ENCODE data around the gene DAB2IP.
"Not testable (repeated sequence)": the region's sequence is repeated elsewhere in the genome, so short reads cannot be mapped to it uniquely, and the experiment has no call there.

DAB2IP gene

DNA sequence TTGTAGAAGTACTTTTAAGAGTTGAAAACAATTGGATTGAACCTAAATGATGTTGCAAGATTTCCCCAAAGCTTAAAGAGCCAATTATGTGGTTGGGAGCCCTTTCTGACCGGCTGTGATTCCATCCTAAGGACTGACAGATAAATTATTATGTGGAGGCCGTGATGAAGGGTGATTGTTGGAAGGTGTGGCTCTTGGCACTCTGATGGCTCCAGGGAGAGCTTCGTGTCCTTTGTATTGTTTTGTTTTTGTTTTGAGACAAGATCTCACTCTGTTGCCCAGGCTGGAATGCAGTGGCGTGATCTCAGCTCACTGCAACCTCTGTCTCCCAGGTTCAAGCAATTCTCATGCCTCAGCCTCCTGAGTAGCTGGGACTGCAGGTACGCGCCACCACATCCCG, 32.5 kb upstream of the DAB2IP start:
- H3K9me3 ChIP-seq (ENCODE audit: control extremely low read depth in 1 of 5, control insufficient read depth in 4 of 5, insufficient read depth in 2 of 5, low read depth in 1 of 5, low read length in 4 of 5); H3K36me3 ChIP-seq (ENCODE audit: control insufficient read depth in 4 of 4, insufficient read depth in 4 of 4, low read length in 3 of 4); H3K4me3 ChIP-seq (ENCODE audit: control insufficient read depth in 1 of 7, extremely low read depth in 1 of 7, insufficient read depth in 4 of 7, low read depth in 2 of 7, low read length in 6 of 7); H3K27me3 ChIP-seq (replicated peaks in 2 of 5; ENCODE audit: control insufficient read depth in 4 of 5, insufficient read depth in 5 of 5, low read length in 4 of 5); H3K27ac ChIP-seq (ENCODE audit: insufficient read depth in 1 of 2, low read depth in 1 of 2, low read length in 2 of 2, poor library complexity in 1 of 2, severe bottlenecking in 2 of 2); DNase-seq; POLR2A ChIA-PET: not testable (repeated sequence)
- CTCF ChIA-PET = interaction anchor here (1.2 to 7.7 kb wide), 11 partner anchors 9 to 74 kb away, joined by 3 to 76 read pairs (median 4); no protein-coding TSS in a partner anchor
- H3K4me1 ChIP-seq (ENCODE audit: control extremely low read depth in 1 of 4, control insufficient read depth in 4 of 4, insufficient read depth in 4 of 4, low read length in 3 of 4) = peaks cover 2 to 13% (median 7%) of the 10 kb centered on the region in 4 experiments
- WGBS (ENCODE audit: insufficient coverage) = 94% methylated on average over 6 of the region's 7 CpGs

DNA sequence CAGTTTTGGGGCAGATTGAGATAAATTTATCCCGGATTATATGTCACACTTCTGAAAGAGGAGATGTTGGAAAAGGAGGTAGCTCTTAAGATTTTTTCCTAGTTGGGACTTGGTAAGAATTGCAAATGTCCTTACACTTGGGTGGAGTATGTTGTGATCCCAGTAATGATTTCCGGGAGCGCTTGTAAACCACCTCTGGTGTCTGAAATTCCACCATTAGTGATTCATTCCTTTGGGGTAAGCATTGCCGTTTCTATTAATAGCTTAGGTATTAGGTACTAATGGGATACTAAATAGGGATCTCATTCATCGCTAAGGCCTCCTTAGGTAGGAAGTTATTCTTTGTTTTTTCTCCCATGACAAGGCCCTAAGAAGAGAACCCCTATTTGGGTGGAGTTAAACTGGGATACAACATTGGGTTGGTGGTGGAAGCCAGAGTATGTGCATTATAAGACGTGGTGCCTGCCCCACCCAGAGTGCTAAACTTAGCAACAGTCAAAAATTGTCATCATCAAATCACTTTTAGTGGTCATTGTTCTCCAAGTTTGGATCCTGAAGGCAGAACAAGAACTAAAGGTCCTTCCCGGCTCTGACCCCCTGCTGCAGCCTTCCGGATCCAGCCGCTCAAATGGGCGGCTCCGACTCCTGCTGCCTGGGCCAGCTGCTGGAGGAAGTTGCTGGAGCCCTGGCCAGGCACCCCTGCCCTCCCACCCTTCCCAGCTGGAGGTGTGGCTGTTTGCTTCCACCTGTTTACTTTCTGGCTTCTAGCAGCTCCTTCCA, 31.7 kb upstream of the DAB2IP start:
- Histone ChIP-seq H3K27me3 (replicated peaks in 2 of 5; ENCODE audit: control insufficient read depth in 4 of 5, insufficient read depth in 5 of 5, low read length in 4 of 5) (no peaks in the 10 kb centered on the region), H3K27ac (ENCODE audit: insufficient read depth in 1 of 2, low read depth in 1 of 2, low read length in 2 of 2, poor library complexity in 1 of 2, severe bottlenecking in 2 of 2) (no peak overlapping the region), H3K4me1 (ENCODE audit: control extremely low read depth in 1 of 4, control insufficient read depth in 4 of 4, insufficient read depth in 4 of 4, low read length in 3 of 4) (peaks cover 0 to 10% (median 5%) of the 10 kb centered on the region in 4 experiments), H3K36me3 (ENCODE audit: control insufficient read depth in 4 of 4, insufficient read depth in 4 of 4, low read length in 3 of 4) (no peaks in the 10 kb centered on the region), H3K4me3 (ENCODE audit: control insufficient read depth in 1 of 7, extremely low read depth in 1 of 7, insufficient read depth in 4 of 7, low read depth in 2 of 7, low read length in 6 of 7) (no peak overlapping the region), H3K9me3 (ENCODE audit: control extremely low read depth in 1 of 5, control insufficient read depth in 4 of 5, insufficient read depth in 2 of 5, low read depth in 1 of 5, low read length in 4 of 5) (no peaks in the 10 kb centered on the region)
- ChIA-PET POLR2A (no interaction called here), CTCF (interaction anchor here (0.7 to 7.7 kb wide), 22 partner anchors 7 to 379 kb away, joined by 3 to 76 read pairs (median 4); no protein-coding TSS in a partner anchor)
- WGBS (ENCODE audit: insufficient coverage) = 100% methylated on average over 9 of the region's 11 CpGs
- DNase-seq = no peak

DNA sequence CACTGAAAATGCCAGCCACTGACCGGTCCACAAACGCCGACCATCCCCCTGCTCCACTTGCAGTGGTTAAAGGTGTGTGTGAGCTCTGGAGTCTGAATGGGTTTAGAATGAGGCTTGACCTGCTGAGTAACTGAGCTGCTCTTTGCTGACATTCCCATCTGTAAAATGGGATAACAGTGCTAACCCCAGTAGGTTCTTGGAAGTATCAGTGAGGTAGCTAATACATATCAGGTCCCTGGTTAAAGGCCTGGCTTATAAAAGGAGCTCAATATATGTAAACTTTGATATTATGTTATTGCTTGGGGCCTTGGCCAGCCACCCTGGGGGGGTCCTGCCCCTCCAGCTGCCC, 31.1 kb upstream of the DAB2IP start:
- POLR2A ChIA-PET = no interaction called here
- CTCF ChIA-PET = interaction anchor here (0.7 to 7.7 kb wide), 25 partner anchors 8 to 379 kb away, joined by 3 to 76 read pairs (median 4); no protein-coding TSS in a partner anchor

GRCh38 chr9:121620777-121621449, 30.5 kb upstream of the DAB2IP start:
- H3K27me3 ChIP-seq (replicated peaks in 2 of 5; ENCODE audit: control insufficient read depth in 4 of 5, insufficient read depth in 5 of 5, low read length in 4 of 5) = no peaks in the 10 kb centered on the region
- H3K36me3 ChIP-seq (ENCODE audit: control insufficient read depth in 4 of 4, insufficient read depth in 4 of 4, low read length in 3 of 4) = no peaks in the 10 kb centered on the region
- peaks cover 0 to 10% (median 5%) of the 10 kb centered on the region in 4 experiments for H3K4me1 ChIP-seq (ENCODE audit: control extremely low read depth in 1 of 4, control insufficient read depth in 4 of 4, insufficient read depth in 4 of 4, low read length in 3 of 4)
- 35% methylated on average over 3 of the region's 3 CpGs for WGBS (ENCODE audit: insufficient coverage)
- peak; percentile 52 to 75 (median 73) for DNase-seq
- H3K27ac ChIP-seq (ENCODE audit: insufficient read depth in 1 of 2, low read depth in 1 of 2, low read length in 2 of 2, poor library complexity in 1 of 2, severe bottlenecking in 2 of 2) = no peak overlapping the region
- POLR2A ChIA-PET = interaction anchor here (0.5 to 1.2 kb wide), 2 partner anchors 26 to 155 kb away, joined by 3 read pairs; no protein-coding TSS in a partner anchor
- H3K4me3 ChIP-seq (ENCODE audit: control insufficient read depth in 1 of 7, extremely low read depth in 1 of 7, insufficient read depth in 4 of 7, low read depth in 2 of 7, low read length in 6 of 7) = no peak overlapping the region
- no peaks in the 10 kb centered on the region for H3K9me3 ChIP-seq (ENCODE audit: control extremely low read depth in 1 of 5, control insufficient read depth in 4 of 5, insufficient read depth in 2 of 5, low read depth in 1 of 5, low read length in 4 of 5)
- CTCF ChIA-PET = interaction anchor here (0.8 to 7.7 kb wide), 26 partner anchors 8 to 378 kb away, joined by 3 to 76 read pairs (median 4); no protein-coding TSS in a partner anchor

More for the DNA sequence above, 31.1 kb upstream of the DAB2IP start:
- Histone ChIP-seq H3K4me3 (ENCODE audit: control insufficient read depth in 1 of 7, extremely low read depth in 1 of 7, insufficient read depth in 4 of 7, low read depth in 2 of 7, low read length in 6 of 7) (no peak overlapping the region), H3K27me3 (replicated peaks in 2 of 5; ENCODE audit: control insufficient read depth in 4 of 5, insufficient read depth in 5 of 5, low read length in 4 of 5) (no peaks in the 10 kb centered on the region), H3K4me1 (ENCODE audit: control extremely low read depth in 1 of 4, control insufficient read depth in 4 of 4, insufficient read depth in 4 of 4, low read length in 3 of 4) (peaks cover 0 to 10% (median 5%) of the 10 kb centered on the region in 4 experiments), H3K27ac (ENCODE audit: insufficient read depth in 1 of 2, low read depth in 1 of 2, low read length in 2 of 2, poor library complexity in 1 of 2, severe bottlenecking in 2 of 2) (no peak overlapping the region), H3K36me3 (ENCODE audit: control insufficient read depth in 4 of 4, insufficient read depth in 4 of 4, low read length in 3 of 4) (no peaks in the 10 kb centered on the region), H3K9me3 (ENCODE audit: control extremely low read depth in 1 of 5, control insufficient read depth in 4 of 5, insufficient read depth in 2 of 5, low read depth in 1 of 5, low read length in 4 of 5) (no peaks in the 10 kb centered on the region)
- WGBS (ENCODE audit: insufficient coverage) = no CpG with 5 or more reads among the region's 3 CpGs
- no peak for DNase-seq

DNA sequence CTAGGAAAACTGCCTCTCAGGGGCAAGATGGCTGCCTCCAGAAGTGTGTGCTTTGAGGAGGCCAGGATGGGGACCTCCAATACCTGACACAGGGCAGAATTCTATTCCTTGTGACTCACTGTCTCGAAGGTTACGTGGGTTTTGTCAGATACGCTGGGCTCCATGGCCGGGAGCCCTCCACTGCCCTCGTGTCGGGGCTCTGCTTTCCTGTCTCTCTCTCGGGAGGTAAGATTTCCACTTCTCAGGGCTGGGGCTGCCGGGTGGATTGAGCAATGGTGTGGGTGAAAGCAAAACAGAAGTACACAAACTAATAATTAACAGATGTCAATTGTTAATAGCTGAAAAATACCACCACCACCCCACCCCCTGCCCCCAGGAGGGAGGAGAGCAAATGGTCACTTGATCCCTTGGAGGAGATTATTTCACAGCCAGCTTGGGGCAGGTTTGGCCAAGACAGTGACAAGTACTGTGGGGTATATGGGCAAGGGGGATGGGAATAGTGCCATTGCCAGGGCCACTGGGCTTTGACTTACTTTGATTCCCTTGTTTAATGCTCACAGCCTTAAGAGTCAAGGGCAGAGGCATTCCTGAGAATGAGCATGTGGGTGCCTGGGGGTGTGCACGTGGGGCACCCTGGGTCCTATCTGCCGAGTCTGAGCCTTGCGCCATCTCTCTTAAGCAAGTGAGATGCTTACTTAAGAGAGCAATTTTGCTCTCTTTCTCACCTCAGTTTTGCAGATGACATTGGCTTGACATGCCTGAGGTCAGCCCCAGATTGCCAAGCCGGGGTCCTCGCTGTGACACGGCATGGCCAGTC, 28.8 kb upstream of the DAB2IP start:
- DNase-seq = no peak
- Histone ChIP-seq H3K36me3 (ENCODE audit: control insufficient read depth in 4 of 4, insufficient read depth in 4 of 4, low read length in 3 of 4) (no peaks in the 10 kb centered on the region), H3K27me3 (replicated peaks in 2 of 5; ENCODE audit: control insufficient read depth in 4 of 5, insufficient read depth in 5 of 5, low read length in 4 of 5) (no peaks in the 10 kb centered on the region), H3K4me3 (ENCODE audit: control insufficient read depth in 1 of 7, extremely low read depth in 1 of 7, insufficient read depth in 4 of 7, low read depth in 2 of 7, low read length in 6 of 7) (no peak overlapping the region), H3K9me3 (ENCODE audit: control extremely low read depth in 1 of 5, control insufficient read depth in 4 of 5, insufficient read depth in 2 of 5, low read depth in 1 of 5, low read length in 4 of 5) (no peaks in the 10 kb centered on the region), H3K27ac (ENCODE audit: insufficient read depth in 1 of 2, low read depth in 1 of 2, low read length in 2 of 2, poor library complexity in 1 of 2, severe bottlenecking in 2 of 2) (no peak overlapping the region), H3K4me1 (ENCODE audit: control extremely low read depth in 1 of 4, control insufficient read depth in 4 of 4, insufficient read depth in 4 of 4, low read length in 3 of 4) (peaks cover 1 to 17% (median 9%) of the 10 kb centered on the region in 4 experiments)
- ChIA-PET CTCF (interaction anchor here (1.0 to 7.7 kb wide), 4 partner anchors 13 to 76 kb away, joined by 3 to 76 read pairs (median 6); no protein-coding TSS in a partner anchor), POLR2A (no interaction called here)
- 97% methylated on average over 6 of the region's 14 CpGs for WGBS (ENCODE audit: insufficient coverage)

- H3K4me1 ChIP-seq (ENCODE audit: control extremely low read depth in 1 of 4, control insufficient read depth in 4 of 4, insufficient read depth in 4 of 4, low read length in 3 of 4) = peaks cover 4 to 24% (median 13%) of the 10 kb centered on the region in 4 experiments
- CTCF ChIA-PET = interaction anchor here (1.0 to 7.7 kb wide), 3 partner anchors 14 to 59 kb away, joined by 3 to 76 read pairs (median 3); no protein-coding TSS in a partner anchor
- not testable (repeated sequence) for H3K27ac ChIP-seq (ENCODE audit: insufficient read depth in 1 of 2, low read depth in 1 of 2, low read length in 2 of 2, poor library complexity in 1 of 2, severe bottlenecking in 2 of 2); H3K4me3 ChIP-seq (ENCODE audit: control insufficient read depth in 1 of 7, extremely low read depth in 1 of 7, insufficient read depth in 4 of 7, low read depth in 2 of 7, low read length in 6 of 7); H3K9me3 ChIP-seq (ENCODE audit: control extremely low read depth in 1 of 5, control insufficient read depth in 4 of 5, insufficient read depth in 2 of 5, low read depth in 1 of 5, low read length in 4 of 5); H3K27me3 ChIP-seq (replicated peaks in 2 of 5; ENCODE audit: control insufficient read depth in 4 of 5, insufficient read depth in 5 of 5, low read length in 4 of 5); H3K36me3 ChIP-seq (ENCODE audit: control insufficient read depth in 4 of 4, insufficient read depth in 4 of 4, low read length in 3 of 4); DNase-seq
- WGBS (ENCODE audit: insufficient coverage) = 100% methylated on average over 1 of the region's 2 CpGs
- POLR2A ChIA-PET = interaction anchor here (0.7 kb wide), 1 partner anchor 389 kb away, joined by 4 read pairs; no protein-coding TSS in a partner anchor
Measured at GRCh38 chr9:121623430-121623829, 28.0 kb upstream of the DAB2IP start.
